GDM1 (cell line): ENCODE data around the gene TNS1.

Experiments
- DNase-seq: peaks from one replicate; lab custom pipeline; 2025; lab: John Stamatoyannopoulos, UW

Gene TNS1

DNA sequence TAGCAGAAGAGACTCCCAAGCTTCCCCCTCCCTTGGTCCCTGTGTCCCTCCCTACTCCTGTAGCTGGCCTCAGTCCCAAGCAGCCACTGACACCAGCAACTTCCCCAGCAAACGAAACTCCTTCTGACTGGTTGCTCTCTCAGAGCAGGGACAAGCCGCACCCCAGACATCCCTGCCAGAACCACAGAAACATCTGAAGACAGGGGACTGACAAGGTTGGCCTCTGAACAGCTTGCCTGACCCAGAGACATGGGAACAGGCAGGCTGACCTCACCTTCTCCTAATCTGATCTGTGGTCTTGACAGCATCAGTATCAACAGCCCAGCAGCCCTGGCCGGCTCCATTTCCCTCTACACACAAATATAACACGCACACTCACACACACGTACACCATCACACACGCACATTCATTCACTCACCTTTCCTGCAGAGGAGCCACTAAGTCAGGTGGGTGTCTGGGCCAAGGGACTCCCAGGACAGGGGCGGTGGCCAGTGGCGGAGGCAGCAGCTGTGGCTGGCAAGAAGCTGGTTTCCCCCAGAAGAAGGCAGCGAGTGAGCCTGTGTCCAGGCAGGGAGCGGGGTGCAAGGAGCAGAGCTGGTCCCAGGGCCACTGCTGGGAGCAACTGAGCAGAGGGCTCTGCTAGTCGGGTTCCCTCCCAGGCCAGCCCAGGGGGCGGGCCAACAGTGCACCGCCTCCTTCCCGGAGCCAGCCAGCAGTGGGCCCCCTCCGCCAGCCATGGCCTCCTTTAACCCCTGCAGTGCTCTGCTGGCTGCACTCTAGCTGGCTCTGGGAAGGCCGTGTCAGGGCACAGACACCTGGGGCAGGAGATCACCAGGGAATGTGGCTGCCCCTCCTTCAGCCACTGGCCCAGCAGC, 59.1 kb downstream of the TNS1 start:
- peak; percentile 35 for DNase-seq

DNA sequence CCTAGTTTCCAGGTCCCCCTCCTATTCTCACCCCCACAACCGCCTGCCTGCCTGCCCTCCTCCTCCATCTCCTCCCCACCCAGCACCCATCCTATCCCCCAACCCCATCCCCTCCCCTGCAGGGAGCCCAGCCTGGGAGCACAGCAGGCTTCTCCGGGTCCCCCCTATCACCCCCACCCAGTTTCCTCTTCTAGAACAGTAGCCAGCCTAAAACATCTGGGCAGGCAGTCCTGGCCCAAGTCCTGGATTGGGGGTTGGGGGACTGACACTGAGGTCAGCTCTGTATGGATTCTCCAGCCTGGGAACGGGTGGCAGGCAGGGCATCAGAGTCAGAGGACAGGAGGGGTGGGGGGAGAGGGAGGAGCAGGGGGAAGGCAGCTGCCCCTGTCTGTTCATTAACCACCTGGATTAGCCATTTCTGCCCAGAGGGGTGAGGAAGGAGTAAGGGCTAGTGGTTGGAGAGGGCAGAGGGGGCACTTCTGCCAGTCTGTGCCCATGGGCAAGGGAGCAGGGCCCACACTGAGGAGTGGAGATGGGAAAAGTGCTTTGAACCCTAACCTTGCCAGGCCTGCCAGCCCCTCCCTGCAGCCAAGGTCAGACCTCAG, 60.0 kb downstream of the TNS1 start:
- DNase-seq, result no peak

DNA sequence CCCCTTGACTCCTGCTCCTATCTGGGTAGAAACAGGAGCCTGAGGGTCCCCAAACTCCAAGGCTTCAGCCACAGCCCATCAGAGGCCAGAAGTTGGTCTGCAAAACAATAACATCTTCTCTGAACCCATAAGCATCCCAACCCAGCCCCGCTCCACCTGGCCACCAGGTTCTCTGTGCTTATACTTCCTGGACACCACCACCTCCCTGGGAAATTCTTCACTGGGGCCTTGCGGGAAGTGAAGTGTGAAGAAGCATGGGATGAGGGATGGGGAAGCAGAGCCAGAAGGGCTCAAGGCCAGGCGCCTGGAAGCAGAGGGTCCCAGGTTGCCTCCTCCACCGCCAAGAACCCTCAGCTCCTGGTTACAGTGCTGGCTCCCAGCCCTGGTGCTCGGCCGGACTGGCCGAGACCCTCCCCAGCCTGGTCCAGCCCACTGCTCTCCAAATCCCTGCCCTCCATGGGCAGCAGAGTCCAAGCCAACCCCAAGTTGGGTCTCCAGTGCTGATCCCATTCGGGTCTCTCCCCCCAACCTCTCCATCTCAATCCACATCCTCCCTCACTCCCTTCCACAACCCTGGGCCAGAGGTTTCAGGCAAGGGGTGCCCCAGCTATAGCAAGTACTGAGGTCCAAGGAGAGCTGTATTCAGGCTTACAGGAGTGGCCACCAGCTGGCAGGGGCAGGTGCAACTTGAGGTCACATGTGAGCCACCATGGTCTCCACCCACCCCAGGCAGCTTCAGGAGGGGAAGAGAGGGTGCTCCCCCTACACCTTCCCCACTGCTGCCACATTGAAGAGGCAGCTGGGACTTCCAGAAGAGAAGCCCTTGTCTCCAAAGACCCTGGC, 60.7 kb downstream of the TNS1 start:
- DNase-seq, result no peak

DNA sequence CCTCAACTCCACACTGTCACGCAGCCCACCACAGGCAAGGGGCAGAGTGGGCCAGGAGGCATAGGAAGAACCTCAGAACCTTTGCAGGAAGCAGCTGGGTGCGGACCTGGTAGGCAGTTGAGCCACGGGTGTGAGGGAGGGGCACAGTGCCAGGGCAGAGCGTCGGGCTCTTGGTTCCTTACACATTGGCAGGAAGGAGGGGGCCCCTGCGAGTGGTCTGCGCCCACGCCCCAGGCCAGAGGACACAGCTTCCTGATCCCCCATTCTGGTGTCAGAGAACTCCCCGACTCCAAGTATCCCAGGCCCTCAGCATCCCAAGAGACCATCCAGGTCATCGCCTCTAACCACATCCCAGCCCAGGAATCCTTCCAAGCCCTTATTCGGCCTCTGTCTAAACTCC, 61.5 kb downstream of the TNS1 start:
- peak; percentile 8 for DNase-seq

DNA sequence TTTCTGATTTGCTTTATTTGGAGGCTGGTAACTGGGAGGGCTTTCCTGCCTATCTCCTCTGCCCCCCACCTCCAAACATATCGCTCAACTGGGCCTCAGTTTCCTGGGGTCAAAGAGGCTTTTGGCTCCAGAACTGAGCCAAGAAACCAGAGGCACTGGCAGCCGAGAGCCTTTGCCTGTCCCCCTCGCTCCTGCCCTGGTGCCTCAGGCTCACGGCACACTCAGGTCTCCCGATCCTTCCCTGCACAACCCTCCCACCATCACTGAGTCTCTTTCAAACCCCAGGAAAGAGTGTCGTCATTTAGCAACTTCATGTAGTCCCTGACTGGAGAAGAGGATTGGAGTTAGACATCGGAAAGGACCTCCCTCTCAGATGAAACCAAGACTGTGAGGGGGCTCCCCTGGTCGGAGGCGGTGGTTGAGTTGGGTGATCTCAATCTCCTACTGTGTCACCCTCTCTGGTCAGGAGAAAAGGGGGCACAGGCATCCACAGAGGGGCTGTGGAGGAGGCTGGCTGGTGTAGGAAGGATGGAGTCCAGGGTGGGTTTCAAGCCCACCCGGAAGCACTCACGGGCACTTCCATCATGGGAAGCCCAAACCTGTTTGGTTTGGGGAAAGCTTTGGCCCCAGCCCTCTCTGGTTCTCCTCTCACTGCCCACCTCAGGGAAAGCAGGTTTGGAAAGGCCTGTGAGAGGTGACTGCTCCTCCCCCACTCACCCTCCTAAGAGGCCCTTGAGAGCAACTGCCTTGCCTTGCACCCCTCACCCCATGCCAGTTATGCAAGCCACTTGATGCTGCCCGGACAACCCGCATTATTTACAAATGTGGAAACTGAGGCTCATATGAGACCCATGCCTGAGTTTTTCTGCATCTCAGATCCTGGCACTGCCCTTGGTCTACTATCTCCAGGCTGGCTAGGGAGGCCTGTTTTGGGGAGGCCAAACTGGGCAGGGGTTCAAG, 62.3 kb downstream of the TNS1 start:
- no peak for DNase-seq

DNA sequence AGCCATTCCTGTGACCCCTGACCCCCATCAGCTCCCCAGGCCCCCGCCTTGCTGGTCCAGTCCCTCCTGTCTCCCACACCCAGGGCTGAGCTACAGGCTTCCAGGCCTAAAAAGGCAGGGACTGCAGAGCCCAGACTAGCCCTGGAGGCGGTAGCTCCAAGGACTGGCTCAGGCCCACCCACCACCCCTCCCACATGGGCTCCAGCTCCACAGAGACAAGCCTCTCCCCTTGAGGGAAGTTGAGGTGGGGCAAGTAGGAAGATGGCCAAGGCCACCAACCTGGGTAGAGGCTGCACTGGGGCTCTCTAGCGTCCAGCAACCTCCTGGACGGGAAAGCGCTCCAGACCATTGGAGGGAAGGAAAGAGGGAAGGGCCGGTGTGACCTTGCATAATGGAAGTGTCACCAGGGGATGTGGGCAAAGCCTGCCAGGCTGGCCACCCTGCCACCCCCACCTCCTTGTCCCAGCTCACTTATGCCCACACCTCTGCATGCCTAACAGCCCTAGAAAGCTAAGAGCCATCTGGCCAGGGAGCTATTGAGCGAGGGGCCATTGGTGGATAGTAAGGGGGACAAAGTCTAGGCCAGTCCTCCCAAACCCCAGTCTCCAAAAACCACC, 63.1 kb downstream of the TNS1 start:
- no peak for DNase-seq

DNA sequence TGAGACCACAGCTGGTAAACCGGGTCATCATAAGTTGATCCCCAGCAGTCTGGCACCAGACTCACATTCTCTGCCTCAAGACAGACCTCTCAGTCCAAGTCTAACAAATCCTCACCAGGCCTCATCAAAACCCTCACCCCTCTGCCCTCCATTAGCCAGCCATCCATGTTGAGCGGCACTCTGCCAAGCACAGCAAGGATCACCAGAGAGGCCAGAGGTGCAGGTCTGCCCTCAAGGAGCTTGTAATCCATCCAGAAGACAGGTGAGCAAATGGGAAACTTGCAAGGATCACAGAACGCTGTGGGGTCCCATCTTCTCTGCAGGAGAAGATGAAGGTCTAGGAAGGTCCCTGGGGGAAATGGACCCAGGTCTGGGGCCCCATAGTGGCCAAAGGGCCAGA, 63.6 kb downstream of the TNS1 start:
- DNase-seq, result no peak

DNA sequence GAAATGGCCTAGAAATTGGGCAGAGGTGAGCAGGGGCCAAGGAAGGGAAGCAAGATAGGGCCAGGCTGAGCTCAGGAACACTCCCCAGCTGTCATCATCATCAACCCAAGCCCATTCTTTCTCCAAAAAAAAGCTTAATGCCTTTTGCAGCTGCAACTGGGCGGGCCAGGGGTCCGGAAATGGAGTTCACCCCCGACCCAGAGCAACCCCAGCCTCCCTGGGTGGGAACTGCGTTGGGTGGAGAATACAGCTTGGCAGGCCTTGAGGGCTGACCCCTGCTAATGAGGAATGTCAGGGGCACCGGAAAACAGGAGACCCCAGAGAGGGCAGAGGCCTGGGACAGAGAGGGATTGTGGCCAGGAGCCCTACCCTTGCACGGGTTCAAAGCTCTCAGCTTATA, 64.8 kb downstream of the TNS1 start:
- DNase-seq, result no peak

DNA sequence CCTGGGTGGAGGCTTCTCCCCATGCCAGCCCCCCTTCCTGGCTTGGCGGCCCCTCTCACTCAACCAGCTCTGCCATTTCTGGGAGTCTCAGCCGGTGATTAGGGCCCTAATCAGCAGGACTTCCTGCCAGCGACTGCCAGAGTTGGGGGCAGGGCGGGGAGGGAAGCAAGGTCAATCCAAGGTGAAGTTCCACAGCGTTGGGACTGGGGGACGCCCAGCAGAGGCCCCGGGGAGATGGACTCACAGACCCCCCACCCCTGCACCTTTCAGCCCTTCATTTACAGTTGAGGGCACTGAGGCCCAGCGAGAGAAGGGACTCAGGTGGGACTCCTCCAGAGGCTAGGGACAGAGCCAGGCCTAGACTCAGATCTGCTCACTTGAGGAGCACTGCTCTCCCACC, 65.3 kb downstream of the TNS1 start:
- no peak for DNase-seq

DNA sequence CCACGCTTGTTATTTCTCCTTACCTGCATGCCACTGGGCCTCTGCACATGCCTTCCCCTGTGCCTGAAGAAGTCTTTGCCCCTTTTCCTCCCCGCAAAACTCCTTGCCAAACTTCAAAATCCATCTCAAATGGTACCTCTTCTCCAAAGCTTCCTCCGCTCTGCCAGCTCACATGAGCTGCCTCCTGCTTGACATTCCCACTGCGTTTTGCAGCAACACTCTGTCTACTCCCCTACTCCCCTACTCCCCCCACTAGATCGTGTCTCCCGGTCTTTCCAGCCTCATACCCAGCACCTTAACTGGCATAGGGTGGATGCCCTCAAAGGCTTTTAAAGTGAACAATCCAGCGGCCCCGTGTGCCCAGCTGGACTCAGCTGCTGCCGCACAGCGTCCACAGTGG, 65.8 kb downstream of the TNS1 start:
- no peak for DNase-seq

DNA sequence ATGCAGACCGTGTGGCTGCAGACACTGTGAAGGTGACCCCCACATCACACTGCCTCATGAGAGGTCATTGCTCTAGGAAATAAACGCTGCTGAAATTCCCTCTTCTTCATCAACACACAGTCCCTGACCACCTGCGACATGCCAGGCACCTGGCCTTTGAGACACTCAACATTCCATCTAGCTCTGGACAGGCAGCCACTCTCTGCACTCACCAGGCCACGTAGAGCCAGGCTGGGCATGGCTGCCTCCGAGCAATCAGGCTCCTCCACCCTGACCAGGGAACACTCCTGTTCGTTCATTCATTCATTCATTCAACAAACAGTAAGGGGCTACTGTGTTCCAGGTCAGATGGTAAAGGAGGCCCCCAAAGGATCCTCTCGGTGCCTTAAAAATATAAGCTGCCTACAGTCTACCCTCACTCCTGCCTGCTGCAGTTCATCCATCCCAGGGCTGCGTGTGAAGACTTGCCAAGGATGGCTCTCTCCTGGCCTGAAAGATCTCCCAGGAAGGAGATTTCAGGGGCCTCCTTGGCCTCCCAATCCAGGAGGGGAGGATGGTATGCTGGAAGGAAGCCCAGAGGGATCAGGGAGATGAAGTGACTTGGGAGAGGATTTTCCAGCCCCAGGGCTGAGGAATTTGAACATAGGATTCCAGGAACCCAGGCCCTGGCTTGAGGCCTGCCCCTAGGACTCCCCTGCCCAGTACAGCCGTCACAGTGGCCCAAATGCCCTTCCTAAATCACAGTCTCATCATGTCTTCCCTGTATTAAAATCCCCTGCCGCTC, 66.7 kb downstream of the TNS1 start:
- no peak for DNase-seq

DNA sequence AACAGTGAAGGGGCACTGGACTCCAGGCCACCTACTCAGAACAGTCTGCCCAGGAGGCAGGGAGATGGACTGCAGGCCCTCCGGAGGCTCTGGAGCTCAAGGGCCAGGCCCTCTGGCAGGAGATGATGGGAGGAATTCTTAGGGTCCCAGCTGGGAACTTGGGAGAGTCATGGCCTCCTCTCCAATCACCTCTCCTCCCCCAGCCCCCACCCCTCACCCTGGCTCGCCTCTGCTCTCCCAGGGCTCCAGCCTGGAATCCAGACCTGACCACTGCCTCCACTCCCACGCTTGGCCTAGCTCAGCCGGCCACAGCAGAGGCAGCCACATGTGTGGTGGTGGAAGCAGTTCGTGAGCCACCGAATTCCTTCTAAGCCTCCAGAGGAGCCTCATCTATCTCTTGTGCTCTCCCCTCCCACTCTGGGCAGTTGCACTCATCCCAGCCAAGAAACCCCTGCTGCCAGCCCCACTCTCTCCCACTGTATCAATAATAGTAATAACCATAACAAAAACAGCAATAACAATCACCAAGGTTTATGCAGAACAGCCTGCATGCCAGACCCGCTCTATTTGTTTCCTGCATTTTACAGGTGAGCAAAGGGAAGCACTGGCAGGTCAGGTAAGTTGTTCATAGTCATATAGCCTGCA, 67.4 kb downstream of the TNS1 start:
- DNase-seq, result no peak

DNA sequence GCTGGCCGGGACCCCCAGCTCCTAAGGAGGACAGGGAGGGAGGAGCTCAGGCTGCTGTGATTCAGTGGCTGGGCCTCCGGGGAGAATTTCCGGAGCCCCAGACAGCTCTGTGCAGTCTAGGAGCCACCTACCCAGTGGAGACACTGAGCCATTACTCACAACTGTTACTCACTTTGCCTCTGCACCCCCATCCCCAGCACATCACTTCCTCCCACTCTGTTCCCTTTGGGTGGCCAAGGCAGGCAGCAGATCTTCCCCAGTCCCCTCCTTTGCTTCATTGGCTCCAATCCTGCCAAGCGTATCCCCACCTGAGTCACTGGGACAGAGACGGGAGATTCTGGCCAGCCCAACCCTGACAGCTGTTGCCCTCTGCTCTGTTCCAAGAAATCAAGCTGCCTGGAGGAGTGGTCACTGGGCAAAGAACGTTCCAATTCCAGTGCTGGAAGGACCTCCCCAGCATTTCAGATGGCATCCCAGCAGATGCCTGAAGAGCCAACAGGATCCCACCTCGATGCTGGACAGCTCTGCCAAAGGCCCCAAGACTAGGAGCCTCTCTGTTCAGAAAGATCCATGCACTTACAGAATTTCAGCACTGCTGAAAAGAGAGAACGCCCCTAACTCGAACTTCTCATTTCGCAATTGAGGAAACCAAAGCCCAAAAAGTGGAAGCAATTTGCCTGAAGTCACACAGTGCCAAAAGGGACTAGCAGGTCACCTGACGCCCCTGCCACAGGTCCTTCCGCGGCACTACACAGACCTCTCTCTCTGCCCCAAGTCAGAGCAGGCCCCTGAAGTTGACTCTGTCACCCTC, 68.3 kb downstream of the TNS1 start:
- DNase-seq, result peak; percentile 70

DNA sequence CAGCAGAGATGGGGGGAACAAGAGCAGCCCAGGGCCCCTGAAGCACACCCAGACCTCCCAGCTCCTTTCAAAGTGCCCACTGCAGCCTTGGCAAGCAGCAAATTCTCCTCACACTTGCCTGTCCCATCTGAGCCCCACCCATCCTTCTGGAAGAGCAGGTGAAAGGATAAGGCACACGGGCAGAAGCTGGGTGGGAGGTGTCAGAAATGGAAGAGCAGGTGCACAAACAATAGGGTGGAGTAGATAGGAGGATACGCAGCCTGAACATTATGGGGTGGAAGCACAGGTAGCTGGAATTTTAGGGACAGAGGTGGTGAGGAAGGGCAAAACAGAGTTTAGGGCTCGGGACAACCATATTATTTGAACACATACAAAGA, 69.2 kb downstream of the TNS1 start:
- DNase-seq, result no peak

DNA sequence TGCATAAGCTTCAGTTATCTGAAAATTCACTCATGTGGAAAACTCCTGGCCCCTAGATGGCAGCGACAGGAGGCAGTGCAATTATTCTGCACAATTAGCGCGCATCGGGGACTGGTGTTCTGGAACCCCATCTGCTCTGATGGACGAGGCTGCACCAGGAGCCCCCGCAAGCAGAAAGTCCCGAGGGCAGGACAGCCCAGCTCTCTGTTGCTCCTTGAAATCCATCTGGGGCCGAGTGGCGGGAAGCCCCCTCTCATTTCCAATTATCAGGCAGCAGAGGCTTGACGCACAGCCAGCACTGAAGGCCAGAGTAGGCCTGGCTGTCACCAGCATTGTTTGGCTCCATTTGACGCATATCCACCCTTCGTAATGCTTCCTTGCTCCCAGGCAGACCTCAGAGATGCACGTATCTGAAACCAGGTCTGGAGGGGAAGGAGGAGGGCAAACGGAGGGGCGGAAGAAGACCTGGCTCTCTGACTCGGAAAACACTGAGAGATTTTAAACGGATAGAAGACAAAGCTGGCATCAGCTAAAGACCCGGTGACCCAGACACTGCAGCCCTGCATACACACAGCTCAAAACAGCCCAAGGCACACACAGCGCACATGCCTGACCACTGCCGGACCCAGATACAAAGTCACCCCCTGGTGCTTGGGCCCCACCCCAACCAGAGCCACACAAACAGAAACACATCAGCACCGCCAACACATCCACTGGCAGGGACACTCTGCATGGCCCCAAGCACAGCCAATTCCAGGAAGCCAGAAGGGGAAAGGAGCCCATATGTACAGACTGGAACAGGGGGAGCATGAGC, 69.8 kb downstream of the TNS1 start:
- no peak for DNase-seq

DNA sequence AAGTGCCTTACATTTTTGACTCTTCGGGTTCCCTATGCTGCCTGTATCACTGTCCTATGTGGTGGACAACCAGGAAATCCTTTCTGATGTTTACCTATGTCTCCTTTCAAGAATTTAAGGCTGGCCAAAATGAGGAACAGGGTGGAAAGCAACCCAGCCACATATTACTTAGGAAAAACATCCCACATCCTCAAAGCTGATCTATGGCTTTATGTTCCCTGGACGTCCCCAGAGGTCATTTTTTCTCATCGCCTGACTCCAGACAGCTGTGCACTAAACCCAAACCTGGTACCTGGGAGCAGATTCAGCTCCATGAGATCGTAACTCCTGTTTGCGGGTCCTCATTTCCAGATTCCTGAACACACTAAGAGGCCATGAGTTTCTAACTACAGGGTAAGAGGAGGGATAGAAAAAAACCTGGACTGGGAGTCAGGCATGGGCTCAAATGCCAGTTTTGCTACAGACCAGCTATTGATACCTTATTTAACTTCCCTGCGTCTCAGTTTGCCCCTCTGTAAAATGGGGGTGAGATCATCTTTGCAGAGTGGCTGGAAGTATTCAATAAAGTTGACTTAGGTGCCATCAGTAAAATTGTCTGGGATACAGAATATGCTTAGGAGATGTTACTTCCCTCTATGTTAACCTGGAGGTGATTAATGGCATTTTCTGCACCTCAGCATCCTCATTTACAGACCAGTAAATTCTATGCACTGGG, 70.8 kb downstream of the TNS1 start:
- DNase-seq, result no peak

DNA sequence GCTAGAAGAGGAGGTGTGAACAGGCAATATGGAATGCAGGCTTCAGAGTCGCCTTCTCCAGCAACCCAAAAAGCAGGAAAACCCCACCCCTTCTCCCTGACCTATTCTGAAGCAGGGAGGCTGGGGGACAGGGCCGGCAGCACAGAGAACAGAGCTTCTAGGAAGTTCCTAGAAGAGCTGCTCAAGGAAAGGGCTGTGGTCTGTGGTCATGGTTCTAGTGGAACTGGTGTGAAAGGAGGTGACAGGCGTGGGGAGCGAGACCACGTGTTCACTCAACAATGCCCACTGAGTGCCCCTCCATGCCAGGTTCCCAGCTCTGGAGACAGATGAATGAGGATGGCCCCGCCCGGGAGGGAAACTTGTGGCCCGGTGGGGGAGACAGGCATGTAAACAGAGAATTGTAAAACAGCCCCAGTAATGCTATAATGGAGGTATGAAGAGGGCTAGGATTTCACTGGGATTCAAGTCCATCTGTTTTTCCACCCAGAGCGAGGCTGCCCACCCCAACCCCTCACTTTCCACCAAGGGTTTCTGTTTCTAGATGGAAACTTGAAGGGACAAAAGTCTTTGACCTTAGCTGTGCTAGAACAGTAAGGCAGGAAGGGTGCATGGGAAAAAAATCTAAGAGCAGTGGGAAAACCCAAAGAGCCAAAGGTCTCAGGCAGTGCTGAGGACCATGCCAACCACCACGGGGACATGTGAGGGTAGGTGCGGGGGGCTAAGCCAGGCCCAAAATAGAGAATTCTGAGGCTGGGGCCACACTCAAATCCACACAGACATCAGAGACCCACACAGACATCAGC, 71.8 kb downstream of the TNS1 start:
- peak; percentile 65 for DNase-seq
